GM19035 (cell line): Measurements from ENCODE around the gene ST6GALNAC3.
"Not testable (repeated sequence)": the region's sequence is repeated elsewhere in the genome, so short reads cannot be mapped to it uniquely, and the experiment has no call there.

ENCODE experiments used
- ATAC-seq: cut with Tn5 transposase; IDR thresholded peaks from one replicate; pipeline ENCODE4 v1.9.1; 2021; ENCODE audit not compliant: unreplicated experiment

The ST6GALNAC3 gene

DNA sequence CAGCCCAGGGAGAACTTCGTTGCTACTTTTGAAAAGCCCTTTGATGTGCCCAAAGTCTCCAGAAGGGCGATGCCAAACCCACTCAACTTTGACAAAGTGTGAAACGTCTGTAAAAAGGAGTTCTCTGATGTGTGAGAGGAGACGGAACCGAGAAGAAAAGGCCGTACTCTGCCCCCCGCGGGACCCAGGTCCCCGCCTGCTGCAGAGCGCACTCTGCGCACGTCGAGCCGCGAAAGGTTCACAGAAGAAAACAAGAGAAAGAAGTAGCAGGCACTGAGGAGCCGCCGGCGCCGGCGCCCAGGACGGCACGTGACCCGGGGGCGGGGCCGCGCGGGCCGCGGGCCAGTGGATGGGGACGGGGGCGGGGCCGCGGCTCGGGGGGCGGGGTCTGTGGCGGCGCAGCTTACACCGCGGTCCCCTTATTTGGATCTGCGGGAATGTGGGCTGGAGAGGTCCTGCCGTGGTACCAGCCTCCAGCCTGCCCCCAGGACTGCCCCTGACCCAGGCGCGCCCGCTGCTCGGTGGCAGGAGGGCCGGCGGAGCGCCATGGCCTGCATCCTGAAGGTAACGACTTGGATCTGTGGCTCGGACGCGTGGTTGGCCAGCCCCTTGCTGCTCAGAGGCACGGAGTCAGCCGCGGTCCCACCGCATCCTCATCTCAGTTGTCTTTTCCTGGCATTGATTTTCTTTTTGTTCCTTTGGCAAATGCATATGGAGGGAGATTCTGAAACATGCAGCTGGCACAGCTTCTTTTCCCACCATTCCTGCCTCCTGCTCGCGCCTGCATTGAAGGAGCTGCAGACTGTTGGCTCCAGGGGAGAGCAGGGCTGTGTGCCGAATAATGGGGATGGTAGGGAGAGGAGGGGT, at the start of gene ST6GALNAC3:
Gene ST6GALNAC3 (plus strand): TSS at position 426 of the 867 bp plus-strand sequence.
- peak; percentile 91 for ATAC-seq

DNA sequence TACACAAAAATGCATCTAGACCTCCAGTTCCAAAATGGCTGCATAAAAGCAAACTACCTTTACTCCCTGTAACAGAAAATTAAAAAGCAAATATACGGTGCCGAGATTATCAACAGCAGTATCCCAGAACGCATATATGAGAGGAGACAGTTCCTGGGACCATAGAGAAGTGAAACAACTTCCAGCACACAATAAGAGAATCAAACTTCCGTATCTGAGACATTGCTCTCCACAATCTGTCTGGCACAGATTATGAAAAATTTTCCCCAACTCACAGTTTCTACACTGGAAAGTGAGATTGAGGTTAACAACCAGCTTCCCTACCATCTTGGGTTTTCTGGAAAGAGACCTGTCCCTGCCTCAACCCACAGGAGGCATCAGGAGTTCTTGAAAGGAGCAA, 47.2 kb upstream of the ST6GALNAC3 start:
- no peak for ATAC-seq

DNA sequence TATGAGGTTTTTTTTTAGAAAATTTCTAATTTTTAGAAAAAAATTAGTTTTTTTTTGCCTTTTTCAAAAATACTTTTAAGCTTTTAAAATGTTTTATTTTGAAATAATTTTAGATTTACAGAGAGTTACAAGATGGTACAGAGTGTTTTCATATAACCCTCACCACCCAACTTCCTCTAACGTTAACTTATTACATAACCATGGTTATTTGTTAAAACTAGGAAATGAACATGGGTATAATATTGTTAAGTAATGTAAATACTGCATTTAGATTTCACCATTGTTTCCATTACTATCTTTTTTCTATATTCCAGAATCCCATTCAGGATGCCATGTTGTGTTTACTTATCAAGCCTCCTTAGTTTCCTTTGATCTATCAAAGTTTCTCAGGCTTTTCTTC, 45.2 kb upstream of the ST6GALNAC3 start:
- ATAC-seq = no peak

DNA sequence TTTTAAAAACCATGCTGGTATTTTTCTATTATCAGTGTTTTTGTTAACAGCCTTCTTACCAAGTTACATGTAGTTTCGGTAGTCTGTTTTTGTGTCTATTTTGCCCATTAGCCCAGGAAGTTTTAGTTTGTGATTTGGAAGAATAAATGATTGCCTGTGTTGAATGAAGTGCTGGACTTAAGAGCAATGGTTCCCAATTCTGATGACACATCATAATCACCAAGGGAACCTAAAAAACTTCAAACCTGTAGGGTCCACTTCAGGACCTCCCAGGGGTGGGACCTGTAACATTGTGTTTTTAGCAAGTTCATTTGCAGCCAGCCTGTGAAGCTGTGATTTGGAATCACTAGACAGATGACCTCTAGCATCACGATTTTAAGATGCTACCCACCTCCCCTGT, 43.0 kb upstream of the ST6GALNAC3 start:
- ATAC-seq = no peak

DNA sequence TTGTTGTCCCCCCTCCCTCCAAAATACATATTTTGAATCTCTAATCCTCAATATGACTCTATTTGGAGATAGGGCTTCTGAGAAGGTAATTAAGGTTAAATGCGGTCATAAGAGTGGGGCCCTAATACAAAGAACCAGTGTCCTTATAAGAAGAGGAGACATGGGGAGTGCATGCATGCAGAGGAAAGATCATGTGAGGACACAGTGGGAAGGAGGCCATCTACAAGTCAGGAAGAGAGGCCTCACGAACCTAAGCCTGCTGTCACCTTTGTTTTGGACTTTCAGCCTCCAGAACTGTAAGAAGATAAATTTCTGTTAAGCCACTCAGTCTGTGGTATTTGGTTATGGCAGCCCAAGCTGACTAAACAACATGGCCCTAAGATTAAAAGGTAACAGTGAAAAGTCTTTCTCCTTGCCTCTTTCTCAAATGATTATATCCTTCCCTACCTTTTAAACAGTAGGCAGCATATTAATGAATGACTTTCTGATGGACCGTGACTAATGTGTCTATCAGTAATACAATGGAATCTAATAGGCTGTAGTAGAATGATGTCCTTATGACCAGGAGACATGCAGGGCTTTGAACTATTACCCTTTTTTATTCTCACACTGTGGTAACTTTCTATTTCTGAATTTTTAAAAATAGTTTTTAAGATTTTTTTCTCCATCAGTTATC, 40.6 kb upstream of the ST6GALNAC3 start:
- ATAC-seq = no peak

DNA sequence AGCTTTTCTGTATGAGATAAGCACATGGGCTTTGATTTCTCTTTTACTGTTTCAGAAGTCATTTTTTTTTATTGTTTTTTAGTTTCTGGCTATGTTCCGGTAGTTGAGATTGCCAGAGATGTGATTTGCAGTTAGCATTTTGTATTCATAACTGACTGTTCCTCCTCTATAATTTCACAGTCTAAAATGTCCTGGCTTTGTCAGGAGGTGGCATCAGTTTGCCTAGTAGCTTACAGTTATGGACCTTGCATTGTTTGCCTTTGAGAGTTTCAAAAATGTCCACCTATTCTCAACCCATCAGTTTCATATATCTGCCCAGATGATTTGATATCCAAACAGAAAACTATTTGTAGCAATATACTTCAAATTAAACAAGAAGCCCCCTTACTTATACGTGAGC, 39.5 kb upstream of the ST6GALNAC3 start:
- ATAC-seq = no peak

DNA sequence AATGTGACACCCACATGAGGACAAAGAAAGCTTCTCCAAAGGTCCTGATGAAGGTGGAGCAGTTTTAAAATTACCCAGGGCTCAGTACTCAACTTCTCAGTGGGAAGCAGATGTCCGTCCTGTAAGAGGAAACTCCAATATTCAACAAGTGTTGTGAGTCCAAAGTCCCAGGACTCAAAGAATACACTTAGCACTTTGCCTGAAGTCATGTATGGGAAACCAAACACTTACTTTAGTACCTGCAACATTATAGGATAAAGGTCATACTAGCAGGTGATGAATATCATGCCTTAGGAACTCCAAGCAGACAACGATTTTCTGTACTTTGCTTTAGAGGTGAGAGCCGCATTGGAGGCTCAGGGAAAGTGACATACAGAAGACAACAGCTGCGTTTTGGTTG, 37.2 kb upstream of the ST6GALNAC3 start:
- no peak for ATAC-seq

DNA sequence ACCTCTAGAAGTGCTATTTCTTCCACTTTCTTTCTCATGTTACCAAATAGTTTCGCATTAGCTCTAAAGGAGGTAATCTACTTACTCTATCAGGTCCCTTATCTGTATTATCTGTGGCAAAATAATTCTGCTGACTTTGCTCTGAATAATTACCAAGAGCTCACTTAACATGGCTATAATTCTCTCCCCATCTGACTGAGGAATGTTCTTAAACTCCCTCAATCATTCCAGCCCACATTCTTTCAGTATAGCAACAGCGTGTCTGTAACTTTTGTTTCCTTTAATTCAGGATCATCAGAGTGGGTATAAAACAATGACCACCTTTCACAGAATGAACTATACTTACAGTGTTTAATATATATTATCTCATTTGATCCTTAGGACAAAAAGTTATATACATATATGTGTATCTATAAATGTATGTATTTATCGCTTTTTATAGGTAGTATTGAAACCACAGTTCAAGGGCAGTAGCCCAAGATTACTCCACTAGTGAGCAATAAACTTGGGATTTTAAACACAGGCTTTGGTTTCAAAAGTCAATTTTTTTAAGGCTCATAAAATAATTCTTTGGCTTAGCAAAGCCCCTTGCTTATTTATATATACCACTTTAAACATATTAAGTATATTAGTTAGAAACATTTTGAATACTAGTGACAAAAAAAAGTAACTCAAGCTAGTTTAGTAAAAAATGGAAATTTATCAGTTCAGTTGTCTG, 36.1 kb upstream of the ST6GALNAC3 start:
- ATAC-seq = no peak

DNA sequence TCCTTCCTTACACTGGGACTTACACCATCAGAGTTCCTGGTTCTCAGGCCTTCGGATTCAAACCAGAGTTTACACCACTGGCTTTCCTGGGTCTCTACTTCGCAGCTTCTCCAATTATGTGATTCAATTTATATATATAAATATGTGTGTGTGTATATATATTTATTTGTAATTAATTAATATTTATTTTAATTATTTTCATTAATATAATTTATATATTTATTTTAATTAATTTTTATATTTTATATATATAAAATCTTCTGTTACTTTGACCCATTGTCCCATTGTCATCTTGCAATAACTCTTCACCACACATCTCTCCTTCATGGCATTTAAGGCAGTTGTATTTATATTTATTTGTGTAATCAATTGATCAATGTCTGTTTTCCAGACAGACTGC, 28.4 kb upstream of the ST6GALNAC3 start:
- no peak for ATAC-seq

DNA sequence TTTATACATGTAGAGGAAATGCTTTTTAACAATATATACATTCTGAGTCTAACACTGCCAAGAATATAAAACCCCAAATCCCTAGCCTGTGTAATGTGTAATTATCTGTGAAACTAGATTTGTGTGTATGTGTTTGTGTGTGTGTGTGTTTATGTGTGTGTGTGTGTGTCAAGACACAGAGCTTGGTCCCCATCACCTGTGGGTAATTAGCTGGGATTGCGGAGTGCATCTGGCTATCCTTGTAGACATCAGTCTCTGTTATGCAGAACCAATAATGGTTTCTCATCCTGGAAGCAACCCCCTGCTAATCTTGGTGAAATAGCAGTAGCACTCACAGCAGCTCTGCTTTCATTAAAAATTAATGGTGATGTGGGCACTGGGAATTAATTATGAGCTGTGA, 26.3 kb upstream of the ST6GALNAC3 start:
- ATAC-seq = no peak

DNA sequence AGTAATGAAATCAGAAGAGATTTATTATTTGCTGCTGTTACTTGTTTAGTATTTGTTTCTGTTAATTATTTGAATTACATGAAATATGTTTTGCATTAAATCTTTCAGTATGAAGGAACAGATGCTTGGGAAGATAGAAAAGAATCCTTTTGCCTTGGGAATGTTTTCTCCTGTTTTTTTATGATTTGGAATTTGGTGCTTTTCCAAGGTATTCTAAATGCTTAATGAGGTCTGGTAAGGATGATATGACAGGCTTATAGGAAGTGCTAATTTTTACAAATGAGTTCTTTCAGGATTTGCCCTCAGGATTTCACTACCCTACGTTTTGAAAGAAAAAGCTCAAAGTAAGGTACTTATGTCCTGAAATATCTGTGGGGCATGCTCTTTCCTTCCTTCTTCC, 25.6 kb upstream of the ST6GALNAC3 start:
- no peak for ATAC-seq

DNA sequence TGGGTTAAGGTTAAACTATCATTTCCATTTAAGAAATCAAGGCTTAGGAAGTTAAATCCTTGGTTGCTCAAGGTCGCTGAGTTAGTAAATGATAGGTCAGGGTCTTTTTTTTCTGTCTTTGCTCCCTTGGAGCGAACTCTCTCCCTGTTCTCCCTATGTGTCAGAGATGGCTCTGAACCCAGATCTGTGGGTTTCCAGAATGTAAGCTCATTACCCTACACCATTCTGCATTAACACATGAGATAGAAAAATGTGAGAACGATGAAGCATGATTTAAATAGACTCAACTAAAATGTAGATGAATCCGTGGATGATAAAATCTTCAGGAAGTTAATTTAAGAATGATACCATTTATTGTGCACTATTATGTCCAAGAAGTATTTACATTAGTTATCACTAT, 25.0 kb upstream of the ST6GALNAC3 start:
- ATAC-seq = no peak

DNA sequence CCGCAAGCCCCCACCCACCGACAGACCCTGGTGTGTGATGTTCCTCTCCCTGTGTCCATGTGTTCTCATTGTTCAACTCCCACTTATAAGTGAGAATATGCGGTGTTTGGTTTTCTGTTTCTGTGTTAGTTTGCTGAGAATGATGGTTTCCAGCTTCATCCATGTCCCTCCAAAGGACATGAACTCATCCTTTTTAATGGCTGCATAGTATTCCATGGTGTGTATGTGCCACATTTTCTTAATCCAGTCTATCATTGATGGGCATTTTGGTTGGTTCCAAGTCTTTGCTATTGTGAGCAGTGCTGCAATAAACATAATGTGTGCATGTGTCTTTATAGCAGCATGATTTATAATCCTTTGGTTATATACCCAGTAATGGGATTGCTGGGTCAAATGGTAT, 24.5 kb upstream of the ST6GALNAC3 start:
- ATAC-seq = not testable (repeated sequence)

DNA sequence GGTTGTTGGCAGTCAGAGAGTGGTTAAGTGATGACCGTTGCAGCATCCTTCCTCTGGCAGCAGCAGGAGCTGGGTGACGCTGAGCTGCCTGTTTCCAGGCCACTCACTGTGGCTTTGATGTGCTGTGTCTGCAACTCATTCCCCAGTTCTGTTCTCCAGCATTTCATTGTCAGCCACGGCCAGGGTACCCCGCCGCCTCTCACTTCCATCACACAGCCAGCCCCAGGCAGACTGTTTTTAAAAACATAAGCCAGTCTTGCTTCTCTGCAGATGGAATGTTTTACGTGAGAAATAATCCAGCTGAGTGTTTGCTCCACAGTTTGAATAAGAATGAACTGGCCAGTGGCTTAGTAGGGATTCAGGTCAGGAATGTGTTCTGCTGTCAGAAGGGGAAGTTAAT, 21.5 kb upstream of the ST6GALNAC3 start:
- ATAC-seq = no peak

DNA sequence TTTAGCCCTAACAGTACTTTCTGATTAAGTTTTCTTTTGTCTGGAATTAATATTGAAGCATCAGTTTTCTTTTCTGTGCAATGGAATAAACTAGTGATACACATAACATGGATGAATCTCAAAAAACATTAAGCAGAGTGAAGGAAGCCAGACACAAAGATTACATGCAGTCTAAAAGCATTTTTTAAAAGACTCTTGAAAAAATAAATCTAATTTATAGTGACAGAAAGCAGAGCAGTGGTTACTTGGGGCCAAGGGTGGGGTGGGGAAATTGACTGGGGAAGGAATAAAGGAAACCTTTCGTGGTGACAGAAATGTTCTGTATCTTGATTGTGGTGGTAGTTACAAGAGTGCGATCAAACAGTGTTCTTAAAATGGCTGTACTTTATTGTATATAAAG, 20.2 kb upstream of the ST6GALNAC3 start:
- ATAC-seq = no peak

DNA sequence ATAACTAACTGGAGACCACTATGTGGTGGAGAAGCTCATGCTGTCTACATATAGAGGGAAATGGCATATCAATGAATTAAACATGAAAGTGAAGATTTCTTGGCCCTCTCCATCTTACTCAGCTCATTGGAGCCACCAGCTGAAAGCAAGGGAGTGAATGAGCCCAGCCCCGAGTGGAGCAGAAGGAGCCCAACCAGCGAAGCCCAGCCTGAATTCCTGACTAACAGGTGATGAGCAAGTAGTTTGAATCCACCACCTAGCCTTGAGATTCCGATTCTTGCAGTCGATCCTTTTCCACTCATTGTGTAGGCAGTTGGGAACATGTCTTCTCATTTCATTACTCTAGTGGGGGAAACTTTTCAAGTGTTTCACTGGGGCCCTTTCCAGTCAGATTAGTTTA, 18.6 kb upstream of the ST6GALNAC3 start:
- no peak for ATAC-seq

DNA sequence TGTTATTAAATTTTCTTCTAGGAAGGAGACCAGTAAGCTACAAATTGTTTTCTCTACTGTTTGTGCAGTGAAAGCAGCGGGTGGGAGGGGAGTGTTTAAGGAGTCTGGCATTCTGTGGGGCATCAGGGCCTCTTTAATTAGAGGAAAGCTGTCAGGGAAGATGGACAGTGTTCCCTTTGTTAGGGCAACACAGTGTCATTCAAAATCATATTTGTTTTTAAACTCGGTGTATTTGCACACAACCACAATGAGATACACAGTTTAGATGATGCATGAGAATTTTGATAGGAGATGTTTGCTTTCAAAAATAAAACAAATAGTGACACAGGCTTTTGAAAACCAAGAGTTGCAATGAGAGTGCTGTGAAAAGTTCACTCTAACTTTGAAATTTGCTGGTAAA, 15.1 kb upstream of the ST6GALNAC3 start:
- no peak for ATAC-seq

DNA sequence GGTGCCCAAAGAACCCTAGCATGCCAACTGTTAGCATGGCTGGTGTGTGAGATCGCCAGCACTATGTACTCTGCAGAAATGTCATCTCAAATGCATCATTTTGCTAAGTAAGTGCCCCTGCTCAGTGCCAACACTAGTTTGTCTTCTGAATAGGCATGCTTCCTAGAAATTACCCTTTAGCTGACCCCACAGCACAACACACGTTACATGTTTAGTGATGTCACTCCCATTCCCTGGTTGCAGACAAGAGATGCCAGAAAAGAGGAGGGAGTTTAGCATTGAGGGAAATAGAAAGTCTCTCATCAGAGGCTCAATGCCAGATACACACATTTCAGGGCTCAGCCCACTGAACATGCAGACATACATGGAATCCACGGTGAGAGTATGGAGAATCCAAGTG, 9.3 kb upstream of the ST6GALNAC3 start:
- no peak for ATAC-seq

DNA sequence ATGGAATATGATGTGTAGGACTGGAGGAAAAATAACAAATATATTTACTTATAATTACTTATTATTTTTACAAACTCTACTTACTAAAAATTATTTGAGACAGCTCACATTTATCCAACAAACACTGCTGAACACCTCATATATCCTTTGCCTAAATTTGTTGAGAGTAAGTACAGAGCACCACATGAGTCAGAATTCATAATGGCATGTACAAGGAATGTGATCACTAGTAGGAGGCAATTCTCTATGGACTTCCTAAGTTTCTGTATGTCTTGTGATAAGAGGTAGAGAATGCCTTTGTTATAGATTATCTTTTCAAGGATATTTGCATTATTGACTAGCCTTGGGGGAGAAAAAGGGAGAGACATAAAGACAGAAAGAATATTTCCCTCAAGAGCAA, 8.2 kb upstream of the ST6GALNAC3 start:
- ATAC-seq = no peak

DNA sequence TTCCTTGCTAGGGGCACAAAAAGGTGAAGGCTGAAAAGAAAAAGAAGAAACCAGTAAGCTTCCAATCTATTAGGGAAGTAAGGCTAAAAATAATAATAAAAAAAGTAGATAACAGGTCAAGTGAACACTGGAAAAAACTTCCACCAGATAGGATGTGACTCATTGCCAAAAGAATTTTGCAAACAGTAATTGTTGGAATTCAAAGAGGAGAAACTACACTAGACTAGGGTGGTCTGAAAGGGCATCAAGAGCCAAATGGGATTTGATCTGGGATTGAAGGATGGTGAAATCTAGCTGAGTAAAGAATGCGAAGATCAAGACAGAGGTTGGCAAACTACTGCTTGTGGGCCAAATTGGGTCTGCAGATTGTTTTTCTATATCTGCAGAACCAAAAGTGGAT, 6.0 kb upstream of the ST6GALNAC3 start:
- no peak for ATAC-seq

DNA sequence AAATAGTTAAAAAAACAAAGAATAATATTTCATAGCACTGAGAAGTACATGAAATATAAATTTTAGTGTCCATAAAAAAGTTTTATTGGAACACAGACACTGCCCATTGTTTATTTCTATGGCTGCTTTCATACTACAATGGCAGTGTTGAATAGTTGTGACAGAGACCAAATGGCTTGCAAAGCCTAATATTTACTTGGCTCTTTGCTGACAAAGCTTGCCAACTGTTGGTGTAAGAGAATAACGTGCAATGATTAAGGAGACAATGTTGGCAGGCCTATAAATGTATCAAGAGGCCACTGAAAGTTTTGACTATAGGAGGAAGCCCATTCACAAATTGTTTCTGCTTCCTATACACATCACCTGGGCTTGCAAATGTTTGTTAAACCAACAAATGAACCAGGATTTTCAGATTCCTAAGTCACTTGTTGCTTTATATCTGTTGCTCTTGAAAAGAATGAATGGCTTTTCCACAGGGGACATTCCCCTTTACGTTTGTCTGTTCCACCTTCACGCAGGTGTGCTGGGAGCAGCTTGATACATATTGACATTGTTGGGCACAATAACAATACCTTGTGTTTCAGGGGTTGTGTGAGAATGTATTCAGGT, 5.5 kb upstream of the ST6GALNAC3 start:
- ATAC-seq = no peak
